A549 (cell line): Measurements from ENCODE around the gene WDR38. TPM values are rescaled to one million over a fixed set of nuclear protein-coding genes. Genes with fewer than 3 reads are reported as not detected.
"Not testable (repeated sequence)": the region's sequence is repeated elsewhere in the genome, so short reads cannot be mapped to it uniquely, and the experiment has no call there.

ENCODE experiments used
- ATAC-seq, 2 experiments: fragments of 200-7000 bp in 1 of 2; fragments of >200 bp in 1 of 2; cut with Nextera tagmentation in 1 of 2; cut with Tn5 transposase in 1 of 2; 3 replicates each; pipeline versions ENCODE4 v1.8.0 to v1.9.1; 2018 to 2020; ENCODE audit warnings: mild to moderate bottlenecking in 1 of 2, moderate library complexity in 1 of 2
- CTCF ChIA-PET: fragments of 300-600 bp; sonication (Branson Sonifier 250); formaldehyde crosslinking; extraction: SDS; loops from one replicate; lab custom pipeline; 2021; ENCODE audit warnings: antibody characterized with exemption, inconsistent platforms; lab: Yijun Ruan, JAX
- POLR2A ChIA-PET: fragments of 350-600 bp; formaldehyde crosslinking; extraction: SDS; loops from one replicate; lab custom pipeline; 2021; ENCODE audit warnings: antibody characterized with exemption, inconsistent platforms; lab: Yijun Ruan, JAX
- DNase-seq, 2 experiments: peaks; one replicate each; pipeline versions ENCODE4 v3.0.0 to v3.0.0-alpha.2; 2011 to 2016; ENCODE audit warnings: low read depth in 1 of 2, low spot score in 1 of 2
- FAIRE-seq: peaks from 2 replicates; lab custom pipeline; 2011; peaks lifted over from hg19 to GRCh38; lab: Jason Lieb, UNC
- H3K27ac ChIP-seq, 2 experiments: fragments of >200 bp; sonication (Bioruptor Twin); formaldehyde crosslinking; 3 replicates each; pipeline ENCODE4 v1.5.1; 2016 to 2017
- H3K4me1 ChIP-seq: fragments of >200 bp; sonication (Bioruptor Twin); formaldehyde crosslinking; 3 replicates; pipeline ENCODE4 v1.6.1; 2016
- H3K4me2 ChIP-seq: fragments of >200 bp; sonication (Bioruptor Twin); formaldehyde crosslinking; 3 replicates; pipeline ENCODE4 v1.6.1; 2016
- H3K4me3 ChIP-seq: fragments of >200 bp; sonication (Bioruptor Twin); formaldehyde crosslinking; 3 replicates; pipeline ENCODE4 v1.5.1; 2016
- H3K9me3 ChIP-seq: fragments of >200 bp; sonication (Bioruptor Twin); formaldehyde crosslinking; 3 replicates; pipeline ENCODE4 v1.6.1; 2016
- EP300 ChIP-seq, 2 experiments: fragments of >200 bp; sonication (Bioruptor Twin); formaldehyde crosslinking; IDR thresholded peaks; 2 replicates in 1 of 2; 3 replicates in 1 of 2; pipeline ENCODE4 v1.6.1; 2016 to 2017
- FOSB ChIP-seq: fragments of 250-450 bp; sonication (Bioruptor Pico); IDR thresholded peaks from 2 replicates; pipeline ENCODE4 v1.5.0; 2020; ENCODE audit warnings: mild to moderate bottlenecking, moderate library complexity
- FOSL2 ChIP-seq, 2 experiments: fragments of 450-650 bp in 1 of 2; fragments of >200 bp in 1 of 2; sonication (Bioruptor Twin) in 1 of 2; formaldehyde crosslinking; IDR thresholded peaks; 2 replicates each; pipeline versions ENCODE4 v1.5.0 to v1.6.1; 2016 to 2020; ENCODE audit warnings: mild to moderate bottlenecking in 1 of 2, moderate library complexity in 1 of 2
- GATA3 ChIP-seq: IDR thresholded peaks from 2 replicates; pipeline ENCODE4 v1.6.1; 2012; ENCODE audit warnings: borderline replicate concordance
- HMGXB4 ChIP-seq: fragments of 250-450 bp; sonication (Bioruptor Pico); IDR thresholded peaks from 2 replicates; pipeline ENCODE4 v1.5.0; 2021; ENCODE audit warnings: mild to moderate bottlenecking, moderate library complexity, borderline replicate concordance
- KDM1A ChIP-seq: fragments of 200-600 bp; sonication (generic); IDR thresholded peaks from 2 replicates; pipeline ENCODE4 v1.6.1; 2016; ENCODE audit warnings: low read depth, mild to moderate bottlenecking
- ZFP36 ChIP-seq: fragments of 450-650 bp; IDR thresholded peaks from 2 replicates; pipeline ENCODE4 v1.6.1; 2014; ENCODE audit warnings: borderline replicate concordance; ENCODE audit not compliant: partially characterized antibody
- WGBS: methylation state at CpG from one replicate; pipeline ENCODE4 v1.1.6; 2017; ENCODE audit errors: missing lambda C conversion rate; 5-methylcytosine and 5-hydroxymethylcytosine counted together
- polyA plus RNA-seq, 4 experiments: library from polyadenylated mRNA; depleted of rRNA in 3 of 4; stranded (reverse); fragments of >200 nt; fragmentation: RNase III in 1 of 4; extraction: RNeasy Plus Mini Kit Qiagen cat#74134 plus additional on column Dnase treatment in 1 of 4; gene quantifications; 2 replicates in 3 of 4; 3 replicates in 1 of 4; pipeline ENCODE4 v1.2.3, GENCODE V29; 2011 to 2017
- TF ChIP-seq, protein P1 (sequence below): fragments of 450-650 bp; IDR thresholded peaks from 2 replicates; pipeline ENCODE4 v1.6.1; 2014; ENCODE audit warnings: antibody characterized with exemption
- TF ChIP-seq, protein P2 (sequence below): fragments of 200-600 bp; sonication (generic); IDR thresholded peaks from 2 replicates; pipeline ENCODE4 v1.6.1; 2016; ENCODE audit warnings: antibody characterized with exemption, mild to moderate bottlenecking, moderate library complexity

The WDR38 gene
- polyA plus RNA-seq, 2 of the 4 experiments (the other 2 are of a cell fraction): not detected

DNA sequence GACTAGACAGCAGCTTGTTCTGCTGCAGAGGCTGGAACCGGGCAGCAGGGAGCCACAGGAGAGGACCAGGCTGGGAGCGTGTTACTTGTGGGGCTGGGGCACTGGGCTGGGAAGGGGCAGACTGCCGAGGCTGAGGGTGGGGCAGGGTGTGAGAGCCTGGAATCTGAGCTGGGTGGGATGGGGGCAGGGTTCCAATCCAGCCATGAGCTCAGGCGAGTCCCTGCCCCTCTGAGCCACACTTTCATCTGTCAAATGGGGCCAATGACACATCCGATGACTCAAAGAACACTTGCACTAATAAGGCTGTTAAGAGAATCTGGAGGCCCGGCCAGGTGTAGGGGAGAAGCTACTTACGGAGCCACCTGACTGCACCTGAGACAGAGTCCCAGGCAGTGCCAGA lies 18.7 kb upstream of the WDR38 start:
- H3K4me3 ChIP-seq: no peak overlapping the region
- POLR2A ChIA-PET: interaction anchor here (0.7 kb wide), 1 partner anchor 22 kb away, joined by 3 read pairs; no protein-coding TSS in a partner anchor
- H3K27ac ChIP-seq: peak overlapping the region in 1 of 2 experiments; percentile 68; a peak in 3 of 6 replicates

DNA sequence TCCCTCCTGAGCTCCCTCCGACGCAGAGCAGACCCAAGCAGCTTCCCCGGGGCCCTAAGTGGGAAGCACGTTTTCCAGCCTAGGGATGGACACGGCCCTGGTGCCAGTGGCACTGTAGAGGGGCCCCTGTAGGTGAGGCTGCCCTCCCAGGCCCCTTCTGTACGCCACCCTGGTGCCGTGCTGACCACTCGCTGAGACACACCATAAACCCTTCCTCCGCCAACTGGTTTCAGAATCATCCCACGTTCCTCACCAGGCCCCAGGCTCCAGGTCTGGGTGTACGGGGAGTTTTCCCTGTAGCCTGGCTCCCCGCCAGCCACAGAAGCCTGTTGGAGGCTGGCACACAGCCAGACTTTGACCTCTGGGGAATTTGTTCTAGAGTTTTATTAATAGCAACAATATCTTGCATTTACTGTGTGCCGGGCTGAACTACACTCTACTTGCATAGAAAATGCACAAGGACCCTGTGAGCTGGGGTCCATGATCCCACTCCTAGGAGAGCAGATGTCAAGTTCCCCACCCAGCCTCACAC lies 18.2 kb upstream of the WDR38 start:
- ATAC-seq: peak; percentile 54 to 69; a peak in 4 of 6 replicates

More for the DNA sequence above, 18.7 kb upstream of the WDR38 start:
- peaks cover 16% of the 10 kb centered on the region for H3K4me1 ChIP-seq
- peak overlapping the region; percentile 57 for H3K4me2 ChIP-seq
- TF ChIP-seq, protein P1, sequence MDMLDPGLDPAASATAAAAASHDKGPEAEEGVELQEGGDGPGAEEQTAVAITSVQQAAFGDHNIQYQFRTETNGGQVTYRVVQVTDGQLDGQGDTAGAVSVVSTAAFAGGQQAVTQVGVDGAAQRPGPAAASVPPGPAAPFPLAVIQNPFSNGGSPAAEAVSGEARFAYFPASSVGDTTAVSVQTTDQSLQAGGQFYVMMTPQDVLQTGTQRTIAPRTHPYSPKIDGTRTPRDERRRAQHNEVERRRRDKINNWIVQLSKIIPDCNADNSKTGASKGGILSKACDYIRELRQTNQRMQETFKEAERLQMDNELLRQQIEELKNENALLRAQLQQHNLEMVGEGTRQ: no peak
- no peak for TF ChIP-seq FOSL2 (IDR thresholded peaks at IDR 0.05)
- peak; percentile 56 for TF ChIP-seq FOSL2 (CRISPR knock-in tag; IDR thresholded peaks at IDR 0.05)
- 42% methylated on average over 5 of the region's 7 CpGs for WGBS
- peak in 1 of 2 experiments; percentile 42 for DNase-seq
- ATAC-seq: peak; percentile 54 to 71; a peak in 5 of 6 replicates
- H3K9me3 ChIP-seq: no peaks in the 10 kb centered on the region
- no peak for FAIRE-seq
- CTCF ChIA-PET: interaction anchor here (0.5 to 43.0 kb wide), 7 partner anchors 11 to 1386 kb away, joined by 3 to 2512 read pairs (median 4); partner anchors contain the start of genes NR6A1, OLFML2A and WDR38

GRCh38 chr9:124838132-124838531 lies 15.1 kb upstream of the WDR38 start:
- CTCF ChIA-PET: interaction anchor here (6.4 to 43.0 kb wide), 4 partner anchors 15 to 51 kb away, joined by 45 to 2512 read pairs (median 252); partner anchors contain the start of genes NR6A1, OLFML2A and WDR38
- DNase-seq, FAIRE-seq, H3K4me3 ChIP-seq, H3K9me3 ChIP-seq, POLR2A ChIA-PET, H3K27ac ChIP-seq, ATAC-seq, H3K4me2 ChIP-seq: not testable (repeated sequence)
- H3K4me1 ChIP-seq: peaks cover 20% of the 10 kb centered on the region
- WGBS: 80% methylated on average over 4 of the region's 5 CpGs

More for the DNA sequence above, 18.2 kb upstream of the WDR38 start:
- H3K27ac ChIP-seq: peak overlapping the region; percentile 28 to 68; a peak in 4 of 6 replicates
- FAIRE-seq: no peak
- no peak for TF ChIP-seq HMGXB4 (CRISPR knock-in tag)
- no peak for TF ChIP-seq EP300 (IDR thresholded peaks at IDR 0.05)
- TF ChIP-seq KDM1A: no peak
- TF ChIP-seq GATA3: no peak
- no peak for TF ChIP-seq FOSB (CRISPR knock-in tag)
- TF ChIP-seq ZFP36: no peak
- TF ChIP-seq, protein P2, sequence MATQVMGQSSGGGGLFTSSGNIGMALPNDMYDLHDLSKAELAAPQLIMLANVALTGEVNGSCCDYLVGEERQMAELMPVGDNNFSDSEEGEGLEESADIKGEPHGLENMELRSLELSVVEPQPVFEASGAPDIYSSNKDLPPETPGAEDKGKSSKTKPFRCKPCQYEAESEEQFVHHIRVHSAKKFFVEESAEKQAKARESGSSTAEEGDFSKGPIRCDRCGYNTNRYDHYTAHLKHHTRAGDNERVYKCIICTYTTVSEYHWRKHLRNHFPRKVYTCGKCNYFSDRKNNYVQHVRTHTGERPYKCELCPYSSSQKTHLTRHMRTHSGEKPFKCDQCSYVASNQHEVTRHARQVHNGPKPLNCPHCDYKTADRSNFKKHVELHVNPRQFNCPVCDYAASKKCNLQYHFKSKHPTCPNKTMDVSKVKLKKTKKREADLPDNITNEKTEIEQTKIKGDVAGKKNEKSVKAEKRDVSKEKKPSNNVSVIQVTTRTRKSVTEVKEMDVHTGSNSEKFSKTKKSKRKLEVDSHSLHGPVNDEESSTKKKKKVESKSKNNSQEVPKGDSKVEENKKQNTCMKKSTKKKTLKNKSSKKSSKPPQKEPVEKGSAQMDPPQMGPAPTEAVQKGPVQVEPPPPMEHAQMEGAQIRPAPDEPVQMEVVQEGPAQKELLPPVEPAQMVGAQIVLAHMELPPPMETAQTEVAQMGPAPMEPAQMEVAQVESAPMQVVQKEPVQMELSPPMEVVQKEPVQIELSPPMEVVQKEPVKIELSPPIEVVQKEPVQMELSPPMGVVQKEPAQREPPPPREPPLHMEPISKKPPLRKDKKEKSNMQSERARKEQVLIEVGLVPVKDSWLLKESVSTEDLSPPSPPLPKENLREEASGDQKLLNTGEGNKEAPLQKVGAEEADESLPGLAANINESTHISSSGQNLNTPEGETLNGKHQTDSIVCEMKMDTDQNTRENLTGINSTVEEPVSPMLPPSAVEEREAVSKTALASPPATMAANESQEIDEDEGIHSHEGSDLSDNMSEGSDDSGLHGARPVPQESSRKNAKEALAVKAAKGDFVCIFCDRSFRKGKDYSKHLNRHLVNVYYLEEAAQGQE: no peak
- TF ChIP-seq, all 56 proteins: peak for 0
- CTCF ChIA-PET: interaction anchor here (1.0 to 43.0 kb wide), 5 partner anchors 12 to 284 kb away, joined by 3 to 2512 read pairs (median 12); partner anchors contain the start of genes NR6A1, OLFML2A and WDR38
- no peaks in the 10 kb centered on the region for H3K9me3 ChIP-seq
- H3K4me3 ChIP-seq: no peak overlapping the region
- 44% methylated on average over 13 of the region's 13 CpGs for WGBS
- POLR2A ChIA-PET: interaction anchor here (0.7 kb wide), 1 partner anchor 21 kb away, joined by 3 read pairs; no protein-coding TSS in a partner anchor
- DNase-seq: peak in 1 of 2 experiments; percentile 46
- peak overlapping the region; percentile 57 for H3K4me2 ChIP-seq
- peaks cover 19% of the 10 kb centered on the region for H3K4me1 ChIP-seq

DNA sequence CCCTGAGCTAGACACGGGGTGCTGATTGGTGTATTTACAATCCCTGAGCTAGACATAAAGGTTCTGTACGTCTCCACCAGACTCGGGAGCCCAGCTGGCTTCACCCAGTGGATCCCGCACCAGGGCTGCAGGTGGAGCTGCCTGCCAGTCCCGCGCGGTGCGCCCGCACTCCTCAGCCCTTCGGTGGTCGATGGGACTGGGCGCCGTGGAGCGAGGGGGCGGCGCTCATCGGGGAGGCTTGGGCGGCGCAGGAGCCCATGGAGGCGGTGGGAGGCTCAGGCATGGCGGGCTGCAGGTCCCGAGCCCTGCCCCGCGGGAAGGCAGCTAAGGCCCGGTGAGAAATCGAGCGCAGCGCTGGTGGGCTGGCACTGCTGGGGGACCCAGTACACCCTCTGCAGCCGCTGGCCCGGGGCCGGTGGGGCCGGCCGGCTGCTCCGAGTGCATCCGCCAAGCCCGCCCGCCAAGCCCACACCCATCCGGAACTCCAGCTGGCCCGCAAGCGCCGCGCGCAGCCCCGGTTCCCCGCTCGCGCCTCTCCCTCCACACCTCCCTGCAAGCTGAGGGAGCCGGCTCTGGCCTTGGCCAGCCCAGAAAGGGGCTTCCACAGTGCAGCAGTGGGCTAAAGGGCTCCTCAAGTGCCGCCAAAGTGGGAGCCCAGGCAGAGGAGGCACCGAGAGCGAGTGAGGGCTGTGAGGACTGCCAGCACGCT lies 14.5 kb upstream of the WDR38 start:
- POLR2A ChIA-PET: not testable (repeated sequence)
- WGBS: 96% methylated on average over 17 of the region's 52 CpGs
- CTCF ChIA-PET: interaction anchor here (1.0 to 43.0 kb wide), 6 partner anchors 14 to 180 kb away, joined by 3 to 2512 read pairs (median 49); partner anchors contain the start of genes NR6A1, OLFML2A and WDR38

More for the DNA sequence above, 14.5 kb upstream of the WDR38 start:
- not testable (repeated sequence) for H3K27ac ChIP-seq, FAIRE-seq, ATAC-seq, H3K4me3 ChIP-seq, H3K9me3 ChIP-seq, H3K4me2 ChIP-seq, DNase-seq
- peaks cover 20% of the 10 kb centered on the region for H3K4me1 ChIP-seq
